ENCODE data around the gene KYAT1. TPM values are rescaled to one million over a fixed set of nuclear protein-coding genes. Genes with fewer than 3 reads are reported as not detected.
A peak's percentile ranks its signal among the peaks of the same experiment; 100 is the strongest.
"Not testable (repeated sequence)": the region's sequence is repeated elsewhere in the genome, so short reads cannot be mapped to it uniquely, and the experiment has no call there.

KYAT1 gene
- polyA plus RNA-seq, 1 donor = 4.5 TPM

GRCh38 chr9:128884164-128884563 lies 2.4 kb upstream of the KYAT1 start:
- DNase-seq = no peak

GRCh38 chr9:128882677-128883603 lies 1.2 kb upstream of the KYAT1 start:
- DNase-seq = peak; percentile 19

- no peak for DNase-seq
Observed at GRCh38 chr9:128877852-128878251, 3.9 kb downstream of the KYAT1 start.

- DNase-seq = not testable (repeated sequence)
Observed at GRCh38 chr9:128870941-128871265, 10.8 kb downstream of the KYAT1 start.

- no peak for DNase-seq
Observed at GRCh38 chr9:128870128-128870940, 11.4 kb downstream of the KYAT1 start.

GRCh38 chr9:128863647-128864046 lies 18.1 kb downstream of the KYAT1 start:
- peak; percentile 51 for DNase-seq

- no peak for DNase-seq
Observed at GRCh38 chr9:128862401-128862851, 19.3 kb downstream of the KYAT1 start.

- no peak for DNase-seq
Observed at GRCh38 chr9:128861501-128861900, 20.2 kb downstream of the KYAT1 start.

- DNase-seq = no peak
Observed at GRCh38 chr9:128860937-128861336, 20.8 kb downstream of the KYAT1 start.

- not testable (repeated sequence) for DNase-seq
Observed at GRCh38 chr9:128858476-128858875, 23.3 kb downstream of the KYAT1 start.

- DNase-seq = not testable (repeated sequence)
Observed at GRCh38 chr9:128854454-128854853, 27.3 kb downstream of the KYAT1 start.

GRCh38 chr9:128852646-128853045 lies 29.1 kb downstream of the KYAT1 start:
- not testable (repeated sequence) for DNase-seq

- DNase-seq = not testable (repeated sequence)
Observed at GRCh38 chr9:128851779-128852600, 29.8 kb downstream of the KYAT1 start.

- not testable (repeated sequence) for DNase-seq
Observed at GRCh38 chr9:128851024-128851423, 30.7 kb downstream of the KYAT1 start.

GRCh38 chr9:128847803-128848202 lies 33.9 kb downstream of the KYAT1 start:
- no peak for DNase-seq

- DNase-seq = no peak
Observed at GRCh38 chr9:128846680-128847030, 35.1 kb downstream of the KYAT1 start.

GRCh38 chr9:128845186-128845931 lies 36.4 kb downstream of the KYAT1 start:
- DNase-seq = no peak

- DNase-seq = not testable (repeated sequence)
Observed at GRCh38 chr9:128843171-128843570, 38.6 kb downstream of the KYAT1 start.

GRCh38 chr9:128841694-128842492 lies 39.9 kb downstream of the KYAT1 start:
- no peak for DNase-seq

GRCh38 chr9:128840524-128840923 lies 41.2 kb downstream of the KYAT1 start:
- no peak for DNase-seq

GRCh38 chr9:128838338-128838737 lies 43.4 kb downstream of the KYAT1 start:
- DNase-seq = no peak
